ENCODE results near the gene KRTAP10-9.
"Not testable (repeated sequence)": the region's sequence is repeated elsewhere in the genome, so short reads cannot be mapped to it uniquely, and the experiment has no call there.

KRTAP10-9 gene

DNA sequence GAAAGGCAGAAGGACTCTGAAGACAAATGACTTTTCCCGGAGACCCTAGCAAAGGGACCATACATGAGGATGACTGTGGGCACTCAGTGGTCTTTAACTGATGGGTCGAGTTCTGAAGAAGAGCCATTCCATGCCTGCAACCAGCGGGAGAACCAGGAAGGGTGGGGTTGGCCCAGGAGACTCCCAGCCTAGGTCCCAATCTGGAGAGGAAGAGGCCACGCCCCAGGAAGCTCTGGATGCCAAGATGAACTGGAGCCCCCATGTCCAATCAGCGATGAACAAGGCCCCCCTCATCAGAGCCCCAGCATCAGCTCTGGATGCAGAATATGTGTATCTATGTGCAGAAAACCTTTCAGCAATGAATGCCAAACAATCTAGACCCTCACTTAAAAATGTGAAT is 13.9 kb downstream of the KRTAP10-9 start:
- DNase-seq (ENCODE audit: low read depth): no peak

DNA sequence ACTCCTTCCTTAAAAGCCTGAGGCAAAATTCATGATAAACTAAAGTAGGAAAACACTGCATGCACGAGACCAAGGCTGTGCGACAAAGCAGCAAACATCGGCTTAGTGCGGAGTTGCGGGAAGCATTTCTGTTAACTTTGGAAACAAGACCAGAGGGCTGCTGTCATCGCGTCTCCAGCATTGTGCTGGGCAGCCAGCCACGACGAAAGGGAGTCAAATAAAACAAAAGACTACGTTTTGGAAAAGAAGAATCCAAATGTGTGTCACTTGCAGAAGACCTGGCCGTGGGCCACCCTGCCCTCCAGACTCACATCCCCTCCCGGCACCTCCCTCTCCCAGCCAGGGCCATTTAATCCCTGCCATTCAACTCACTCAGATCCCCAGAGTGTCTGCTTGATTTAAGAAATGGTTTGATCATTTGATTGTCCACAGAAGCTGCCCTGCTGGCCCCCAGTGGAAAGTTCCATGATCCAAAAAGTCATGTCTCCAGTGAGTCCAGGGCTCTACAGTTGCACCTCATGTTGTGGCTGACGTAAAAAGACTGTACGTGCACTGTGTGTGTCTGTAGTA is 16.9 kb downstream of the KRTAP10-9 start:
- no peak for DNase-seq (ENCODE audit: low read depth)

DNA sequence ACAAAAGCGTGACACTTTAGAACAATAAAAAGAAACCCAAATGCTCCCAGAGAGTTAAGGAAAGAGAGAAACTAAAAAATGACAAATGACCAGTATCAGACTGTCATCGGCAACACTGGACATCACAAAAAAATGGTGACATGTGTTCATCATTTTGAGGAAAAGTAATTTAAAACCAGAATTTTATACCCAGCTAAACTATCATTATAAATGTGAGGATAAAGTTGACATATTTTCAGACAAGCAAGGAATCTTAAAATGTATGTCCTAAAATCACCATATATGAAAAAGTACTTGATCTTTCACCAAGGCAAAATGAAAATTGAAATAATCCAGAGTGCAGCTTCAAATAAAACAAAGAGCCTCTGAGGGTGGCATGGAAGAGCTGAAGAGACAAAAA is 18.0 kb downstream of the KRTAP10-9 start:
- DNase-seq (ENCODE audit: low read depth): no peak

DNA sequence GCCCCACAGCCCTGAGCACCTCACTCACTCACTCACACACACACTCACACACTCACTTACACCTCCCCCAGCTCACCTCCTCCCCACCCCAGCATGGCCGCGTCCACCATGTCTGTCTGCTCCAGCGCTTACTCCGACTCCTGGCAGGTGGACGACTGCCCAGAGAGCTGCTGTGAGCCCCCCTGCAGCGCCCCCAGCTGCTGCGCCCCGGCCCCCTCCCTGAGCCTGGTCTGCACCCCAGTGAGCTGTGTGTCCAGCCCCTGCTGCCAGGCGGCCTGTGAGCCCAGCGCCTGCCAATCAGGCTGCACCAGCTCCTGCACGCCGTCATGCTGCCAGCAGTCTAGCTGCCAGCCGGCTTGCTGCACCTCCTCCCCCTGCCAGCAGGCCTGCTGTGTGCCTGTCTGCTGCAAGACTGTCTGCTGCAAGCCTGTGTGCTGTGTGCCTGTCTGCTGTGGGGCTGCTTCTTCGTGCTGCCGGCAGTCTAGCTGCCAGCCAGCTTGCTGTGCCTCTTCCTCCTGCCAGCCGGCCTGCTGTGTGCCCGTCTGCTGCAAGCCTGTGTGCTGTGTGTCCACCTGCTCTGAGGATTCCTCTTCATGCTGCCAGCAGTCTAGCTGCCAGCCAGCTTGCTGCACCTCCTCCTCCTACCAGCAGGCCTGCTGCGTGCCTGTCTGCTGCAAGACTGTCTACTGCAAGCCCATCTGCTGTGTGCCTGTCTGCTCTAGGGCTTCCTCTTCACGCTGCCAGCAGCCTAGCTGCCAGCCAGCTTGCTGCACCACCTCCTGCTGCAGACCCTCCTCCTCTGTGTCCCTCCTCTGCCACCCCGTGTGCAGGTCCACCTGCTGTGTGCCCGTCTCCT is 19.7 kb downstream of the KRTAP10-9 start, which contains the start of gene KRTAP10-11:
KRTAP10-11 (plus strand) TSS at position 49 of the 856 bp plus-strand sequence; CDS start at position 94, 45 bp downstream.
- DNase-seq (ENCODE audit: low read depth): not testable (repeated sequence)

DNA sequence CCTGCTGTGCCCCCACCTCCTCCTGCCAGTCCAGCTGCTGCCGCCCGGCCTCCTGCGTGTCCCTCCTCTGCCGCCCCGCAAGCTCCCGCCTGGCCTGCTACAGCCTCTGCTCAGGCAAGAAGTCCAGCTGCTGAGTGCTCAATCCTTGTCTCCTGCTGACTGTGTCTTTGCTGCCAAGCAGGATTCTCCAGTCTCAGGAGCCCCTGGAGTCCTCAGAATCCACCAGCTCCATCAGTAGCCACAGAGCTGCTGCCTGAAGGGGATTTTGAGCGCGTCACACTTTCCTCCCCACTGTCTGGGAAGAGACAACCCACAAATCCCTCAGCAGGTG is 20.3 kb downstream of the KRTAP10-9 start:
- DNase-seq (ENCODE audit: low read depth): no peak

DNA sequence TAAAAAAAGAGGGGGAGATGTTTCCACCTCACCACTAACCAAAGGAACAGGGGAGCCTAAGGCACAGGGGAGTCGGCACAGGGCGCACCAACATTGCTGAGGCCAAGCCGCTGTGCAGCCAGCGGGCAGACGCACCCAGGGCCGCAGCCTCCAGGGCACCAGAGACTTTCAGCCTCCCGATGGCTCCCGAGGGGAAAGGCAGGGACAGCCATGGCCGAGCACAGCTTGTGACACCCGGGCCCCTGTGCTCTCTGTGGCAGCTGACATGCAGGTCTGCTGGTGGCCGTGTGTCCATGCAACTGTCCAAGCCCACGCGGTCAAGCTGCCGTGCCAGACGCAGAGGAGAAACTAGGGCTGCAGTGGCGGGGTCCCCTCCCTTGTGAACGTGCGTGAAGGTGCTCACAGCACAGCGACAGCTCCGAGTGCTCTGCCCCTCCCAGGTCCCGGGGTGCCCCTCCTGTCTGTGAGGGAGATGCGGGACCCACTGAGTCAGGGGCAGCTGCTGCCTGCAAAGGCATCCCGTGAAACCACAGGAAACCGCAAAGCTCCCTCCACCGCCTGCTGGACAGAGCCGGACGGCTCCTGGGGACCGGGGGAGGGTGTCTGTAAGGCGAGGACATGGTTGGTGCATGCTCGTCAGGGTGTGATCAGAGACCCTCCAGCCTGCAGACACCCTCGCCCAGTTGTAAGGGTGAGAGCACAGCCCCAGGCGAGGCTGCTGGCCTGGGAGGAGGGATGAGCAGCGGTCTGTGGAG is 21.8 kb downstream of the KRTAP10-9 start:
- no peak for DNase-seq (ENCODE audit: low read depth)

DNA sequence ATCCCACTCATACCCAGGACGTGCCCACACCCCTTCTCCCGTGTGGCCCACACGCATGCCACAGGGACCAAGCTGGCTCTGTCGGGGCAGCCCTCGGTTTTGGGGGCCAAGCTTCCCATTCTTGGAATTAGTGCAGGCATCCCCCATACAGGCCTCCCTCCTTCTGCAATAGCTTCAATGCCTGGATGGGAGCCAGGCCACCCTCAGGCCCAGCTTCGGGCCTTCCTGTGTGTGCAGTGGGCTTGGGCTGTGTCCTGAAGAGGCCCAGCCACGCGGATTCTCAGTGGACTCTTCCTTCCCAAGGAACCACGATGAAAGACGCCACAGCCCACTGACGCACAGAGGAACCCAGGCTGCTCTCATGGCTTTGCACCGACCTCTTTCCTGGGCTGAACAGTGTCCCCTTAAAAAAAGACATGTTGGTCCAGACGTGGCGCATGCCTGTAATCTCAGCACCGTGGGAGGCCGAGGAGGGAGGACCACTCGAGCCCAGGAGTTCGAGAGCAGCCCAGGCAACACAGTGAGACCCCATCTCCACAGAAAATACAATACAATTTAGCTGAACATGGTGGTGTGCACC is 22.7 kb downstream of the KRTAP10-9 start:
- no peak for DNase-seq (ENCODE audit: low read depth)

DNA sequence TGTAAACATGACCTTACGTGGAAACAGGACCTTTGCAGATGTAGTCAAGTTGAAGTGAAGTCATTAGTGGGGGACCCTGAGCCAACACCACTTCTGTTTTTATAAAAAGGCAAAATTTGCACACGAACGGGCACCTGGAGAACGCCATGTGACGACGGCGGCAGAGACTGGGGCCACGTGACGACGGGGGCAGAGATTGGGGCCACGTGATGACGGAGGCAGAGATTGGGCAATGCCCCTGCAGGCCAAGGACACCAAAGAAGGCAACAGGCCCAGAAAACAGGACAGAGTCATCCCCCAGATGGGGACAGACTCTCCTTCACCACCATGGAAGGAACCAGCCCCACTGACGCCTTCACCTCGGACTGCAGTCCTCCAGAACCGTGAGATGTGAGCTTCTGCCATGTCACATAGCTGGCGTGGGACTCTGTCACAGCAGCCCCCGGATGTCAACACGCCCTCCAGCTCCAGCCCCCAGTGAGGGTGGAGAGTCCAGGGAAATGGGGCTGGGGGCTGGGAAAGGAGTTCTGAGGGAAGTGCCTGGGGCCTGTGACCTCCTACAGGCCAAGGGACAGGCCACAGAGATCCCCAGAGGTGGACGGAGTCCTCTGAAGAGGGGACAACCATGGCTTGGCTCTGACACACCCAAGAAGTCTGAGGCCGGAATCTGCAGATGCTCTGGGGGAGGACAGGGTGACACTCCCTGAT is 23.5 kb downstream of the KRTAP10-9 start:
- DNase-seq (ENCODE audit: low read depth): no peak

DNA sequence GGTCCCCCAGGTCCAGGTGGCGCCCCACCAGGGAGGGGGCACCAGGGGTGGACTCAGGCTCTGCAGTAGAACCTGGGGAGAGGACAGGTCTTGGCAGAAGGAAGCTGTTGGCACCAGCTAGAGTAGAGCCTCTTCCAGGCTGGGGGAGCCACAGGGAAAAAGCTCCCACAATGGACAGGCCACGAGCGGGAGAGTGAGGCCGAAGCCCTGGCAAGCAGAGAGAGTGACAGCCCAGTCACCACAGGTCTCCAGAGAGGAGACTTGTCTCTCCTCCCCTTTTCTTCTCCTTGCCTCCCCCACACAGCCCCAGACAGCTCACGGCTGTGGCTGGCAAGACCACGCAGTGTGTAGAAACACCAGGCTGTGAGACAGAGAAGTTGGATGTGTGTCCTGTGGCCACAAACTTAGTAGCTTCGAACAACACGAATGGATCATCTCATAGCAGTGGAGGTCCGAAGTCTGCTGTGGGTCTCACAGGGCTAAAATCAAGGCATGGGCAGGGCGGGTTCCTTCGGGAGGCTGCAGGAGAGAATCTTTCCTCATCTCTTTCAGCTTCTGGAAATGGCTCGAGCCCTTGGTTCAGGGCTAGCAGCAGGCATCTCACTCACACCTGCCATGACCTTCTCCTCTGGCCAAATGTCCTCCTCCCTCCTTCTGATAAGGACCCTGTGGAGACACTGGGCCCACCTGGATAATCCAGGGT is 24.2 kb downstream of the KRTAP10-9 start:
- no peak for DNase-seq (ENCODE audit: low read depth)

DNA sequence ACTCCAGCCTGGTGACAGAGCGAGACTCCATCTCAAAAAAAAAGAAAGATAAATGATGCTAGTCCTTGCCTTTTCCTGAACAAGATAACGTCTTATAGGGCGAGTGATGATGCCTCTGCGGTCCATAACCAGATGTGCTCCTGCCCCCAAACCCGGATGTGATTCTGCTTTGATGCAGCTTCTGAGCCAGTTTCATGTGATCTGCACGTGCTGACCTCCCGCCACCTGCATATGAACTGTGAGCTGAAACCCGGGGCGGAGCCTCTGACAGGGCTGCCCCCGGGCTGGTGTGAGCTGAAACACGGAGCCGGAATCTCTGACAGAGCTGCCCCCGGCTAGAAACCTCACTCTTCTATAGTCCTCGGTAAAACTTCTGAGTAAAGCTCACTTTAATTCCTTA is 26.2 kb downstream of the KRTAP10-9 start:
- DNase-seq (ENCODE audit: low read depth): no peak

DNA sequence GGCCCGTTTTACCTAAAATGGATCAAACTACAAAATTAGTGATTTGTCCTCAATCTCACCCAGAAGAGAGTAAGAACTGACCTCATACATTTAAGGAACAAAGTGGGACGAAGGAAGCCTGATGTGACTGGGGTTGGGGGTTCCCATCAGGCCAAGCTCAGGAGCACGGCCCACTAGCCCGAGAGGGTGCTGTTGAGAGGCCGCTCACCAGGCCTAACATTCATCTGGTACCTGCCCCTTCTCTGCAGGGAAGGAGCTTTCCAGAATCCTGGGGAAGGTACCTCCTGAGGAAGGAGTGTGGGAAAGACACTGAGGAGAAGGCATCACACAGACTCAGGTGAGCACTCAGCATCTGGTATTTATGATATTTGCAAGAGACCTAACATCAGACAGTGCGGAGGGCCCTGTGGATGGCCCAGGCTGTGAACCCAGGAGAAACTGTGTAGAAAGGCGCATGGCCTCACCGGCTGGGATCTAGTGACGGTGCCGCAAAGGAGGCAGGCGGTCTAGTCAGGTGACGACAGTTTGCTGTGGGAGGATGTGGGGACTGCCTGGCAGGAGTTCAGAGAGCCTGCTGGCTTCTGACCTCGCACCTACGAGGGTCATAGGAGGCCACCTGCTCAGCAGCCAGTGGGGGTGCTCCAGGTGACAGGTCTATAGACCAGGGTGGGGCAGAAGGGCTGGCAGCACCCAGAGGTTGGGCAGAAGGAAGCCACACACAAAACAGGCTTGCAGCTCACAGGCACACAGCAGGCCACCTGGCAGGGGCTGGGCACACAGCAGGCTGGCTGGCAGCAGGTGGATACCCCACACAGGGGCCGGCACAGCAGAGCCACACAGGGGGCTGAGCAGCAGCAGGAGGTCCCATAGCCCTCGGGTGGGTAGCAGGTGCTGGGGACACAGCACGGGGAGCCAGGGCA is 27.0 kb downstream of the KRTAP10-9 start:
- DNase-seq (ENCODE audit: low read depth): peak; percentile 66

DNA sequence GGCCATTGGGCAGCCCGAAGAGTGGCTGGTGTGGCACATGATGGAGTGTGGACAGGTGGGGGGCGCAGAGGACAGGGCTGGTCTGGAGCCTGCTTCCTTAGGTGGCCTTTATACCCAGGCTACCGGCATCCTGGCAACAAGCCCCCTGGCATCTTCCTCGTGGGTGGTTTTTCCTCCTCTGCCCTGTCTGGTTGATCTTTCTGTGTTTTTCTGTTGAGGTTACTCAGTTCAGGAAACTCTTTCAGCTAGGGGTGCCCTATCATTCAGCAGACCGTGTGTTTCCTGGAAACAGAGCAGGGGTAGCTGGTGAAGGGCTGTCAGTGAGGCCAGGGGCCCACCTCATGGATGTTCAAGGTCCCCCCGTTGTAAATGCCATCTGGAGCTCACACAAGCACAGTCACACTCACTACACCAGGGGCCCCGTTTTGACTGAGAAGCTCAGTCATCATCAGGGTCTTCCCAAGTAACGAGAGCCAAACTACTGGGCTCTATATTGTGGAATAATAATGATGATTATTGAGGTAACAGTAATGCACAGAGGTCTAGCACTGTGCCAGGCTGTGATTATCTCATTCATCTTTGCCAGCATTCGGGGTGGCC is 27.8 kb downstream of the KRTAP10-9 start, which contains the start of gene KRTAP12-4:
KRTAP12-4 (minus strand) TSS at position 84 of the 600 bp plus-strand sequence; CDS start at position 39, 45 bp downstream.
- DNase-seq (ENCODE audit: low read depth): no peak

DNA sequence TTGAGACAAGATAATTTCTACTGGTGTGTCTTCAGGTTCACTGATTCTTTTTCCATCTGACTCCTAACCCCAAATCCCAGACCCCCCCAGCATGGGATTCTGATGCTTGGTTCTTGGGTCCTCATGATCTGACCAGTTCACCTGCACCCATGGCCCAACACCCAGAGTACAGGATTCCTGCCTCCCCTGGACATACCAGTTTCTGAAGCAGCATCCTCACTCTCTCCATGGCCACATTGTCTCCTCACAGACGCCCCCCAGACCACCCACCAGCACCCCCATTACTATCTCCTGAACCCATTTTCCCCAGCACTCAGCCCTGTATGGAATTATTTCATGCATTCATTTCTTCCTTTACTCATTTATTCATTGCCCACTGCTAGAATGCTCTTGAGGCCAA is 30.0 kb downstream of the KRTAP10-9 start:
- no peak for DNase-seq (ENCODE audit: low read depth)

DNA sequence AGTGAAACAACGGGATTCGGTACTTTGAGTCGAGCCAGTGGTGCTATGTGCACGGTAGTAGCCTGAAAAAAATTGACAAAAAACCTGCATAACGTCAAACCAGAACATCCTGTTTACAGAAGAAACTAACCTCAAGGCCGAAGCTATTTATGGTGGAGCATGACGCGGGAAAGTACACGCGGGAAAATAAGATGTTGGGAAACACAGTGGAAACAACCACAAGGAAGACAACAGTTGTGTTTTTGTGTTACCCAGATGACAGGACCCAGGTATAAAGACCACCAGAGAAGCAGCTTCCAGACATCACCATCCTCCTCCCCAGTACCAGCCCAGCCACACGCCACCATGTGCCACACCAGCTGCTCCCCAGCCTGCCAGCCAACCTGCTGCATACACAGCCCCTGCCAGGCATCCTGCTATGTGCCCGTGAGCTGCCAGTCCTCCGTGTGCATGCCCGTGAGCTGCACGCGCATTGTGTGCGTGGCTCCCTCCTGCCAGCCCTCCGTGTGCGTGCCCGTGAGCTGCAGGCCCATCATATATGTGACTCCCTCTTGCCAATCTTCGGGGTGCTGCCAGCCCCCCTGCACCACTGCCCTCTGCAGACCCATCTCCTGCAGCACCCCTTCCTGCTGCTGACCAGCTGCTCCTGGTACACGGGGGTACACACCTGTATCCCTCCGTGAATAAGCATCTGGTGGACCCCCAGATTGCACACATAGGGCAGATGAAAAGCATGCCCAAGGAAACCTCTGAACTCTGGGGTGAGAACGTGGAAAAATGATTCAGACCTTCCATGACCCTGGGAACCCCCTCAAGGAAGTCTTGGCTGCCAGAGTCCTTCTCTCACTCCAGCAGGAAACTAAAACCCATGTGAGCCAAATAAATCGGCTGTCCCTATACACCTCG is 31.0 kb downstream of the KRTAP10-9 start, which contains the start of gene KRTAP12-3:
KRTAP12-3 (plus strand) TSS at position 298 of the 906 bp plus-strand sequence; CDS start at position 346, 48 bp downstream.
- DNase-seq (ENCODE audit: low read depth): peak; percentile 67

DNA sequence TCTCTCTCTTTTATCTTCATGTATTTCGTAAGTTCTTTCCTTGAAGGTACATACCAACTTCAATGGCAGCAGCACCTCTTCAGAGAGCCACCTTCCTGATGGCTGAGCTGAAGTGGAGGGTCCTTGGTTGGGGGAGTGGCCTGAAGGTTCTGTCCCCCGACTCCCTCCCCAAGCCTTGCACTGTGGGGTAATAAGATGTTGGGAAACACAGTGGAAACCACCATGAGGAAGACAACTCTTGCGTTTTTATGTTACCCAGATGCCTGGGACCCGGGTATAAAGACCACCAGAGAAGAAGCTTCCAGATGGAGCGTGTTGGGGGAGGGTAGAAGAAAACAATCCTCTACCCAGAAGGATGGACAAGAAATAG is 31.6 kb downstream of the KRTAP10-9 start:
- no peak for DNase-seq (ENCODE audit: low read depth)

DNA sequence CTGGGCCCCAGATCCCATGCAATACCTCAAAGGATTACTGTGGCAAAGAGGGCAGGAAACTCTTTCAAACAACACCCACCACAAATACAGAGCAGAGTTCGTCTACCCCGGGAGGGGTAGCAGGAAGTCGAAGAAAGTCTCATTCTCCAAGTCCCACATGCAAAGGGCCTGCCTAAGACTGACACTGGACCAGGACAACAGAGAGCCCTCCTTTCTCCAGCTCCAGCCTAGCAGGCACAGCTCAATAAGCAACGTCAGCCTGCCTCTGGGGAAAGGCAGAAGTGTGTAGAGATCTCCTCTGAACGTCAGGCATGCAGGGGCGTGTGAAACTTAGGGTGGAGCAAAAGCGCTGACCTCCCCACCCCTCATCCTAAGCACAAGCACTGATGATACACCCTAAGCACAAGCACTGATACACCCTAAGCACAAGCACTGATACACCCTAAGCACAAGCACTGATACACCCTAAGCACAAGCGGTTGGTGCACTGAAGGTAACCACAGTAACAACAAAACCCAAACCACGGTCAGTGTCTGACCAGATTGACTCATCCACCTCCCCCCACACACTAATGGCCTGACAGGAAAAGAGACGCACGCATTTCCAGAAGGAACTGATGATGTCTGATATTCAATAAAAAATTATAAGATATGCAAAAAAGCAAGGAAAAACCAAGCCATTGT is 32.2 kb downstream of the KRTAP10-9 start:
- DNase-seq (ENCODE audit: low read depth): no peak

DNA sequence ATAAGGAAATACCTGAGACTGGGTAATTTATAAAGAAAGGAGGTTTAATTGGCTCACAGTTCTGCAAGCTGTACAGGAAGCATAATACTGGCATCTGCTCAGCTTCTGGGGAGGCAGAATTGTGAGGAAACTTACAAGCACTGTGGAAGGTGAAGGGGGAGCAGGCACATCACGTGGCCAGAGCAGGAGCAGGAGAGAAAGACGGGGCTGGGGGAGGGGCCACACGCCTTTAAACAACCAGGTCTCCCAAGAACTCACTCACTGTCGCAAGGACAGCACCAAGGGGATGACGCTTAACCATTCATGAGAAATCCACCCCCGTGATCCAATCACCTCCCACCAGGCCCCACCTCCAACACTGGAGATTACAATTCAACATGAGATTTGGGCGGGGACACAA is 34.7 kb downstream of the KRTAP10-9 start:
- DNase-seq (ENCODE audit: low read depth): not testable (repeated sequence)

DNA sequence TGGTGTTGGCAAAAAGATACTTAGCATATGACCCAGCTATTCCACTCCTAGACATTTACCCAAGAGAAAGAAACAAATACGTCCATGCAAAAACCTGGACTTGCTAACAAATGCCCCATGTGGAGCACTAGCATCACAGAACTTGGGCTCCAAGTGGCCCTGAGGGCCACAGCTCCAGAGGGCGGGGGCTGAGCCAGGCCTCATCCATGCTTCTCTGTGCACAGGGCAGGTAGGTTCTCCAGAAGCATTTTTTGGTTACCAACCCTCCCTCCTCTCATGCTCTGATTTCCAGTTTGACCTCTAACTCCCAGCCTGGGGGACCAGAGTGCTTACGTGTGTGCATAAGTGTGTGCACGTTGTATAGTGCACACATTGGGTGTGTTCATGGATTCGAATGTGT is 37.8 kb downstream of the KRTAP10-9 start:
- DNase-seq (ENCODE audit: low read depth): no peak

Data from T follicular helper cell (primary cell).